Embryonic facial prominence (tissue), 1 donor: Measurements from ENCODE around the gene MARVELD3.
"Not testable (repeated sequence)": the region's sequence is repeated elsewhere in the genome, so short reads cannot be mapped to it uniquely, and the experiment has no call there.

ENCODE experiments used
- DNase-seq: peaks from one replicate; pipeline ENCODE4 v3.0.0-alpha.2; 2016; ENCODE audit errors: extremely low spot score

Gene MARVELD3

GRCh38 chr16:71626018-71626857, at the start of gene MARVELD3:
Gene MARVELD3 (plus strand): TSS chr16:71626184. CDS start chr16:71626230, 46 bp downstream.
- no peak for DNase-seq

DNA sequence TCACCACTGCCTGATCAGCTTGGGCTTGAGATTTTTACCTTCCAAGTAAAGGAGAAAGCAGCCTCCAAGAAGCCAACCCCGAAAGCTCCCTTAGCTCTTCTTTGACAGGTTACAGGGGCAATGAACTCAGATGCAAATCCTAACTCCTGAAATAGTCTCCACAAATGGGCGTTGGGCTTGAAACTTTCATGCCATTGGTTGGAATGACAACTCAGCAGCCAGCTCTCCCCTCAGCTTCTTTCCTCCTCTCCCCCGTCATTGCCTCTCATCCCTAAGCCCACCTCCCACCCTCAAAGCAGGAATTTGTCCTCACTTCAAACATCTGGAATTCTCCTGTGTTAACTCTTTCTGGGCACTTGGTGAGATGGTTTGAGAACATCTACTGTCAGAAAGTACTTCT, 49.0 kb upstream of the MARVELD3 start, which contains the start of gene TAT:
TSS of gene TAT (minus strand) at position 122 of the 400 bp plus-strand sequence. CDS start 677 bp downstream, outside the sequence.
- DNase-seq = no peak

DNA sequence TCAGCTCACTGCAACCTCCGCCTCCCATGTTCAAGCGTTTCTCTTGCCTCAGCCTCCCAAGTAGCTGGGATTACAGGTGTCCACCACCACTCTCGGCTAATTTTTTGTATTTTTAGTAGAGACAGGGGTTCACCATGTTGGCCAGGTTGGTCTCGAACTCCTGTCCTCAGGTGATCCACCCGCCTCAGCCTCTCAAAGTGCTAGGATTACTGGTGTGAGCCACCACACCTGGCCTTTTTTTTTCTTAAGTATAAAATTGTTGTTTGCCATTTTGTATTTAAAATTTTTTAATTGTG, 43.5 kb upstream of the MARVELD3 start:
- DNase-seq = not testable (repeated sequence)

DNA sequence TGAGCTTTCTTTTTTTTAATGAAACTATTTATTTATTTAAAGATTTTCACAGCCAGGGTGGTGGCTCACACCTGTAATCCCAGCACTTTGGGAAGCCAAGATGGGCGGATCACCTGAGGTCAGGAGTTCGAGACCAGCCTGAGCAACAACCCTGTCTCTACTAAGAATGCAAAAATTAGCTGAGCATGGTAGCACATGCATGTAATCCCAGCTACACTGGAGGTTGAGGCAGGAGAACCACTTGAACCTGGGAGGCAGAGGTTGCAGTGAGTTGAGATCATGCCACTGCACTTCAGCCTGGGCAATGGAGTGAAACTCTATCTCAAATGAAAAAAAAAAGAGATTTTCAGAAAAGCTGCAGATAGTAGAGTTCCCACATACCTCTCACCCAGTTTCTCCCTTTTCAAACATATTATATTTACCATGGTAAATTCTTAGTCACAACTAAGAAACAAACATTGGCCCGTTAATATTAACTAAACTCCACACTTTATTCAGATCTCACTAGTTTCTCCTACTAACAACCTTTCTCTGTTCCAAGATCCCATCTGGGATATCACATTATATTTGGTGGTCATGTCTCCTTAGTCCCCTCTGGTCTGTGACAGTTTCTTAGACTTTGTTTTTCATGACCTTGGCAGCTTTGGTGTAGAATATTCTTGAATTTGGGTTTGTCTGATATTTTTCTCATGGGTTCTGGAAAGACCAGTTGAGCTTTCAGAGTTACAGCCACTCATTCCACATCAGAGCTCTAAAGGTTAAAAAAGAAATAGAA, 41.3 kb upstream of the MARVELD3 start:
- no peak for DNase-seq

- no peak for DNase-seq
These were observed 40.7 kb upstream of the MARVELD3 start for GRCh38 chr16:71585318-71585703.

DNA sequence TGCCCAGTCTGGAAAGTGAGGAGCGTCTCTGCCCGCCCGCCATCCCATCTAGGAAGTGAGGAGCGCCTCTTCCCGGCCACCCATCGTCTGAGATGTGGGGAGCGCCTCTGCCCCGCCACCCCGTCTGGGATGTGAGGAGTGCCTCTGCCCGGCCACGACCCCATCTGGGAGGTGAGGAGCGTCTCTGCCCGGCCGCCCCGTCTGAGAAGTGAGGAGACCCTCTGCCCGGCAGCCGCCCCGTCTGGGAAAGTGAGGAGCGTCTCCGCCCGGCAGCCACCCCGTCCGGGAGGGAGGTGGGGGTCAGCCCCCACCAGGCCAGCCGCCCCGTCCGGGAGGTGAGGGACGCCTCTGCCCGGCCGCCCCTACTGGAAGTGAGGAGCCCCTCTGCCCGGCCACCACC, 36.6 kb upstream of the MARVELD3 start:
- not testable (repeated sequence) for DNase-seq

DNA sequence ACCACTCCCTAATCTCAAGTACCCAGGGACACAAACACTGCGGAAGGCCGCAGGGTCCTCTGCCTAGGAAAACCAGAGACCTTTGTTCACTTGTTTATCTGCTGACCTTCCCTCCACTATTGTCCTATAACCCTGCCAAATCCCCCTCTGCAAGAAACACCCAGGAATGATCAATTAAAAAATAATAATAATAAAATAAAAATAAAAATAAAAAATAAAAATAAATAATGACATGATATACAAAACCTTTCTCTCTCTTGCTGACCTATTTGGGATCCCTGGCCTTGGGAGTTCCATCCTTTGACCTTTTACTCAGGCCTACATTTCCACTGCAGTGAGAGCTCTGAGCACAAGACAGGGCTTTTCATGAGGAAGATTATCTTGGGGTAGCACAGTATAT, 35.9 kb upstream of the MARVELD3 start:
- not testable (repeated sequence) for DNase-seq

- no peak for DNase-seq
These were observed 35.4 kb upstream of the MARVELD3 start for GRCh38 chr16:71590584-71590983.

GRCh38 chr16:71591917-71592316, 34.1 kb upstream of the MARVELD3 start:
- no peak for DNase-seq

- no peak for DNase-seq
These were observed 32.7 kb upstream of the MARVELD3 start for GRCh38 chr16:71593048-71593999.

GRCh38 chr16:71594000-71594646, 31.9 kb upstream of the MARVELD3 start:
- DNase-seq = no peak

- not testable (repeated sequence) for DNase-seq
These were observed 30.6 kb upstream of the MARVELD3 start for GRCh38 chr16:71595340-71595826.

DNA sequence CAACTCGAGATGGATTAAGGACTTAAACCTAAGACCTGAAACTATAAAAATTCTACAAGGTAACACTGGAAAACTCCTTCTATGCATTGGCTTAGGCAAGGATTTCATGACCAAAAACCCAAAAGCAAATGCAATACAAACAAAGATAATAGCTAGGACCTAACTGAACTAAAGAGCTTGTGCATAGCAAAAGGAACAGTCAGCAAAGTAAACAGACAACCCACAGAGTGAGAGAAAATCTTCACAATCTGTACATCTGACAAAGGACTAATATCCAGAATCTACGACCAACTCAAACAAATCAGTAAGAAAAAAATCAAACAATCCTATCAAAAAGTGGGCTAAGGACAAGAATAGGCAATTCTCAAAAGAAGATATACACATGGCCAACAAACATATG, 27.6 kb upstream of the MARVELD3 start:
- not testable (repeated sequence) for DNase-seq

GRCh38 chr16:71600822-71601221, 25.2 kb upstream of the MARVELD3 start:
- no peak for DNase-seq

DNA sequence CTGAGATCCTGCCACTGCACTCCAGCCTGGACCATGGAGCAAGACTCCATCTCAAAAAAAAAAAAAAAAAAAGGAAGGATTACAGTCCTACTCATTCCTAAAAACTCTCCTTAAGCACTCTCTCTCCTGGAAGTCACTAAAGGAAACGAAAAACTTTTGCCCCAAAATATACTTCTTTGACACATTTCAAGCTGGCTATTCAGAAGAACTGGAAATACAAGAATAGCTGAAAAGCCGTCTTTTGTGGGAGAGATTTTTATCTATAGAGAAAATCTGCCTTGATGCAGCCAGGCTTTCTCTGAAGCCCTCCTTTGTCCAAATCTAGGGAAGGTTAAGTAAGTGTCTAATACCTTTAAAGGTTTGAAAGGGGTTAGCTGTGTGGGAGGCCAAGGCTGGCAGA, 16.9 kb upstream of the MARVELD3 start:
- no peak for DNase-seq

GRCh38 chr16:71610447-71610846, 15.5 kb upstream of the MARVELD3 start:
- no peak for DNase-seq

DNA sequence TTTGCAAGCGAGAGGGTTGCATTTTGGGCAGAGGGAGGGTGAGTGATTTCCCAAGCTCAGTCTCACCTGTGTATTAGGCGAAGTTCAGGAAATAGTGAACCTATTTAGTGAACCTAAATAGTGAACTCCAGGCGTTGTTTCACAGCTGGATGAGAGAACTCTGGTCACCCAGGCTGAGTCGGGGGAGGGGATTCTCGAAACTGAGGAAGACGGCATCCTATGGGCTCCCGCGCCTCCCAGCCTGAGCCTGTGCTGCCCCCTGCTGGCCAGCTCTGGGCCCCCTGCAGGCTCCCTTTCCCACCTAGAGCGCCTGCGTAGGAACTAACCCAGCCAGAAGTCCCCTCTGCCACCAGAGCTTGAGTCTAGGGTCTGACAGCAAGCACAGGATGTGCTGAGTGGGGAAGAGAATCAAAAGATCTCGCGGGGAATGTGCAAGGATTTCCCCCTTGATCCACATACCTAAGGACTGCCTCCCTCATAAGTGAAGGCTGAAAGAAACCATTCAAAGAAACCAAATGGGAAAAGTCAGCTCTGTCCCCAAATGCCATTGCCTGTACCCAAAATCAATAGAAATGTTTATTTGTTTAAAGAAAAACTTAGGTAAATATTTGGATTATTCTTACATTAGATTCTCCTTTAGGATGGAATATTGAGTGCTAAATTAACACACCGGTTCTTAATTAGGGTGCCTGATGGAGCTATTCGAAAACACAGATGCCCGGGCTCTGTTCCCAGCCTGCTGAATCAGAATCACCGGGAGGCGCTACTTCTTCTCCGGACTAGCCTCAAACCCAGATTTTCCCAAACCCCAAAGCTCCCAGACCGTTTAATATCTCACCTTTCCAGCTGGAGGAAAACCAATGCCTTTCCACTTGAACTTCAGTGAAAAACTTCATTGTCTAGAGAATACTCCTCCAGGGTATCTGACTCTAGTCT, 14.8 kb upstream of the MARVELD3 start:
- peak; percentile 20 for DNase-seq

GRCh38 chr16:71614956-71615355, 11.0 kb upstream of the MARVELD3 start:
- DNase-seq = not testable (repeated sequence)

DNA sequence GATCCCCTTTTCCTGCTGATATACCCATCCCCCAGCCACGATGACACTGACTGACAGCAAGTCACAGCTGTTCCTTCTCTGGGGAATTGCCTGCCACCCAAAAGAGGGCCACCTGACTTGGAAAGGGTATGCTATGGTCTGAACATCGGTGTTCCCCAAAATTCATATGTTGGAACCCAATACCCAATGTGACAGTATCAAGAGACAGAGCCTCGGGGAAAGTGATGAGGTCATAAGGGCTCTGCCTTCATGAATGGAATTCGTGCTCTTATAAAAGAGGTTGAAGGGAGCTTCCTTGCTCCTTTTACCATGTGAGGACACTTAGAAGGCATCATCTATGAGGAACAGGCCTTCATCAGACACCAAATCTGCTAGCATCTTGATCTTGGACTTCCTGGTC, 7.6 kb upstream of the MARVELD3 start:
- no peak for DNase-seq

DNA sequence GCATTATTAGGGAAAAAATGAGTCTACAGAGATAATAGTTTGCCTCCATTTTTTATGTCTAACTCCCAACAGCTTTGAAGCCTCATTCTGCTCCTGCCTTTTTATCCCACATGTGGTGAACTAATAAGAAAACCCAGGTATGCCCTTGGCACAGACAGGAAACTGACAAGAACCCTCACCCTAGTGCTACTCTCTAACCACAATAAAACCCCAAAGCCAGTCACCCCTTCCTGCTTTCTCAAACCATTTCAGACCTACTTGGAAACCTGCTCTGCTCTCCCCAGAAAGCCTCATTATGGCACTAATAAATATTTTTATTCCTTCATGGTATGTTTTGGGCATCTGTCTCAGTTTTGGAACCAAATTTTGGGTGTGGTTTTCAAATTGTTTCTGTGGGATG, 3.9 kb upstream of the MARVELD3 start:
- DNase-seq = no peak
